Right ventricle myocardium inferior (tissue), 1 donor: ENCODE results near the gene CCDC175. TPM values are rescaled to one million over a fixed set of nuclear protein-coding genes. Genes with fewer than 3 reads are reported as not detected.
A peak's percentile ranks its signal among the peaks of the same experiment; 100 is the strongest.

ENCODE experiments used
- ATAC-seq: fragments of 200-7000 bp; cut with Tn5 transposase; one replicate; pipeline ENCODE4 v1.9.1; 2020; ENCODE audit warnings: mild to moderate bottlenecking, moderate library complexity
- DNase-seq: peaks from one replicate; pipeline ENCODE4 v3.0.0; 2021; ENCODE audit errors: missing footprints
- intact Hi-C: fragments of 100-400 bp; cut with DNase I; formaldehyde crosslinking; loops from one replicate; pipeline ENCODE4 v1.11.0; 2022
- total RNA-seq: library from RNA; stranded (reverse); fragmentation: NEBNext Ultra II Directional; extraction: Animal tissue kit (Norgen Biotek cat#: 25700); gene quantifications from one replicate; pipeline ENCODE4 v1.2.1, GENCODE V29; 2021
- donor health status: DM: no; HTN: yes; CAD: no; lungs with severe emphysema.

Gene CCDC175
- total RNA-seq, 1 donor from 2014 or later, result not detected

DNA sequence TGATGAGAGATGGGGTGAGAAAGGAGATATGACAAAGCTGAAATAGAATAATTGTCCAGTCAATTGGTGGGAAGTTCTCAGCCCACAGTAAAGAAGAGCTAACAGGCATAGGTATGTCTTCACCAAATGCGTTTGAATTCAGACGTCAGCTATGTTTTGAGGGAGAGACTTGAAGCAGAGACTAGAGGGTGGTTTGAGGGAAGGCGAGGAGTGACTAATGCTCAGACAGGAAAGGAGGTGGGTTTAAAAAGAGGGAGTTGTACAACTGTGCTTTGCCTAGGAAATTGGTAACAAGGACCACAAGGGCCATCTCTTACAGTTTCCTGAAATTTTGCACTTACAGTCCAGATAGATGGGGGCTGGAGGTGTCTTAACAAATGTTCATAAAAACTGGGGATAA is 85.9 kb downstream of the CCDC175 start:
- no peak for ATAC-seq
- intact Hi-C loops, result loop anchor here (5.0 kb wide), 1 partner anchor 672 kb away; no protein-coding TSS in a partner anchor

DNA sequence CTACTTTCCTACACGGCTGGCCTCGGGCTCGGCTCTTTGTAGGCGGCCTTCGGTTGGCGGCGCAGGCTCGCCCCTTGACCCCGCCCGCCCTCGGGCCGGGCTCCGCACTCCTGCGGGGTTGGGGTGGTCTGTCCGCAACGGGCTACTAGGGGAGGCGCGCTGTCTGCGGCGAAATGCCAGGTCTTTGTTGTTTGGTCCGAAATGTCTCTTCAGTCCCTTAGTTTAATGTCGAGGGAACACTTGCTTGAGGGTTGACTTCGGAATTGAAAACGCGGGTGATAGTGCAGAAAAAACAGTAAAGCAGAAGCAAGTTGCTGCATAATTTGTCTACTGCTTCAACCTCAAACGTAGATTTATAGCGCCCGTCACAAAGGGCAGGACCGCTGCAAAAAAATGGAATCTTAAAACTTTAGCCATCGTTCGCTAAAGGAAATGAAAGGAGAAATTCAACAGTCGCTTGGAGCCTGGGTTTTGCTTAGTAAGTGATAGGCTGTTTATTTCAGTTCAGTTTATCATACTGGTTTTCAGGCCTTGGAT is 91.9 kb downstream of the CCDC175 start:
- intact Hi-C loops, result loop anchor here (5.0 kb wide), 1 partner anchor 1498 kb away; the partner anchor contains the start of genes SLC38A6 and TRMT5
- no peak for DNase-seq
- peak; percentile 55 for ATAC-seq

More for the DNA sequence above, 85.9 kb downstream of the CCDC175 start:
- no peak for DNase-seq

DNA sequence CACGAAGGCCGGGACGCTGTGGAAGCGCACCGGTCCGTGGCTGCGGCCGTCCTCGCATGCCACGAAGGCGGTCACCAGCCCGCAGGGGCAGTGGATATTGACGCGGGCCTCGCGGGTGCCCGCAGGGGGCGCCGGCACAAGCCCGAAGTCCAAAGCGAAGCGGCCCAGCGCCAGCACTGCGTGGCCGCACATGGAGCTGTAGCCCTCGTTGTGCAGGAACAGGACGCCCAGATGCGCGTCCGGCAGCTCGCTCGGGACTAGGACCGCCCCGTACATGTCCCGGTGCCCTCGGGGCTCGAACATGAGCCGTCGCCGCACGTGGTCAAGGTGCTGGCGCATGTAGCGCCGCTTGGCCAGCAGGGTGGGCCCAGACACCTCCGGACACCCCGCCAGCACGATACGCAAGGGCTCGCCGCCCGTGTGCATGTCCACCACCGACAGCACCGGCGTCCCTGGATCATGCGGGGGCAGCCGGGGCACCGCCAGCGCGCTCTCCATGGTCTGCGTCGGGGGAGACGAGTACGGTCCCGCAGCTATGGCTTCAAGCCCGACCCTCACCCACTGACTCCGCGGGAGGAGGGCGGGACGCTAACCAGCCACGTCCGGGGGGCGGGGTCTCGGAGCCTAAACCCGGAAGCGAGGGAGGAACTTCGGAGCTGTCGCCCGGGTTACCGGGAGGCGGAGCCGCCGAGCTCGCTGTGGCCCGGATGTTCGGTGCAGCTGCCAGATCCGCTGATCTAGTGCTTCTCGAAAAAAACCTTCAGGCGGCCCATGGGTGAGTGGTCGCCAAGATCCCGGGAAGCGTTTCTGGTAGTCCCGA is 92.6 kb downstream of the CCDC175 start, which contains the start of the genes JKAMP and L3HYPDH:
Gene JKAMP, plus strand, starts transcription at position 699 of the 820 bp plus-strand sequence. Its CDS starts 73 bp downstream, at position 772.
Gene L3HYPDH, minus strand, starts transcription at position 590 of the 820 bp plus-strand sequence. Its CDS starts 92 bp downstream, at position 498.
- intact Hi-C loops, result loop anchor here (5.0 kb wide), 1 partner anchor 1498 kb away; the partner anchor contains the start of genes SLC38A6 and TRMT5

DNA sequence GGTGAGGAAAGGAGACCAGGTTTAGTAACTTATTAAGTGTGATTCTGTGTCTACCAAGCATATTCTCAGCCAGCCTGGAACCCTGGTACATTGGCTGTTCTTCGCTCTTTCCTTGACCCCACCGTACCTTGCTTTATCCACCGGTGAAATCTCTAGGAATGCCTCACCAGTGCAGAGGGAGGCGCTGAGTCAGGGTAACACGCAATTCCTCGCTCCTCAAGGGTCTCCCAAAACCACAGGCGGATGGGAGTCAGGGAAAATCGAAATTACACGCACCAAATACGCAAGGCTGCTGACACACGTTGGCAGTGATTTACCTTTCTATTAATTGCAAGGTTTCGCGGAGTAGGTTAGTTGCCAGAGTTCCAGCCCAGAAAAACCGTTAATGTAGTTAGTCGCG is 93.2 kb downstream of the CCDC175 start:
- intact Hi-C loops, result loop anchor here (5.0 kb wide), 1 partner anchor 1499 kb away; the partner anchor contains the start of genes SLC38A6 and TRMT5
- no peak for ATAC-seq
- no peak for DNase-seq

More for the DNA sequence above, 92.6 kb downstream of the CCDC175 start, which contains the start of the genes JKAMP and L3HYPDH:
- ATAC-seq (peak; percentile 98), DNase-seq (peak; percentile 100)

DNA sequence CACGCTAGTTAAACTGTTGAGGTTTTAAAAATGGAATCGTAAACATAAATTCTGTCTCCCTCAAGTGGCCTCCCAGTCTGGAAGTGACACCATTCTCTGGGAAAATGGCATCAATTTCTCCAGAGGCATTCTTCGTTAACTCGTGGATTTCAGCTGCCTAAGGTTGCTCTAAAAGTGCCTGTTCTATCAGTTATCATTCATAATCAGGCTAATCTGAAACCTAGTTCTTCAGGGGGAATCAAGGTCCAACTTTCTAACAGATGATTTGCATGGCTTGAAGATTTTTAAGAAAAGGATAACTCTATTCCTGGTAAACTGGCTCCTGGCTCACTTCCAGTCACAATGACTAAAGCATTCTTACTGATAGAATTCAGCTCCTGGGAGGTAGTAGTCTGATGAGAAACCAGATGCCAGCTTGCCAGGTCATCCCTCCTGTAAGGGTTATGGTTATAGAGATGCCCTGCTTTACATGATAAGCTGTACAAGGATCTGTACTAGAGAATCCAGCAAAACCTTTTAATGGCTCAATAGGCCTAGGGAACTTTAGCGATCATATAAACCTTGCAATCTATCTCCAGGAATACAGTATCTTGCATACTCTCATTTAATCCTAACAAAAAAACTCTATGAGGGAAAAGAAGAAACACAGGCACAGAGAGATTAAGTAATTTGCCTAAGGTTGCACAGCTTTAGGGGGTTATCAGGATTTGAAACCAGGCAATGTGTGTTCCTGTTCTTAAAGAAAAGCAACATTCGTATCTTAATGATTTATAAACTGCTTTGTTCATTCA is 93.9 kb downstream of the CCDC175 start:
- intact Hi-C loops, result loop anchor here (5.0 kb wide), 1 partner anchor 1500 kb away; the partner anchor contains the start of genes SLC38A6 and TRMT5
- no peak for DNase-seq
- no peak for ATAC-seq

DNA sequence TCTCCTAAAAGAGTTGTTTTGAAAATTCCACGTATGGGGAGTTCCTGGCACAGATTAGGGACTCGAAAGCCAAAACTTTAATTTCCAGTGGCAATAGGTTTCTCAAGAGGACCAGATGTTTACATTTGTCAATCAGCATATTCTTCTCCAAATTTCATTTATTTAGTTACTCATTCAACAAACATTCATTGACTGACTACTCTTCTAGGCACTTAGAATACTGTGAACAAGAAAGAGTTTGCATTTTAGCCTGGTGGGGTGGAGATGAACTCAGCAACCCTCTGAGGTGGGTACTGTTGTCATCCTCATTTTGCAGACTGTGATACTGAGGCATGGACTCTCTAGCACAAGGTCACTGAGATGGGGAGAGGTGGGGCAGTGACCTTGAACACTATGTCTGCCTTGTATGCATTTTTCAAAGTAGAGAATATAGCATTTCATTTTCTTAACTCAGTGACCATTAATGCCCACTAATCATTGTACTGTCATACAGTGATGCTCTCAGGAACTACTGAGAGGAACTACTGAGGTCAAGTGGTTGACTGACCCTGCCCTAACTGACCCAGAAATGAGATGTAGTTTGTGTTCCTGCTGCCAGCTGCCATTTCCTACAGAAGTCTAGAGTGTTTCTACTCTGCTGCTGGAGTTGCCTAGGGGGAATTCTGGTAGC is 94.6 kb downstream of the CCDC175 start:
- ATAC-seq (no peak), DNase-seq (no peak)
- intact Hi-C loops, result loop anchor here (5.0 kb wide), 1 partner anchor 1500 kb away; the partner anchor contains the start of genes SLC38A6 and TRMT5

DNA sequence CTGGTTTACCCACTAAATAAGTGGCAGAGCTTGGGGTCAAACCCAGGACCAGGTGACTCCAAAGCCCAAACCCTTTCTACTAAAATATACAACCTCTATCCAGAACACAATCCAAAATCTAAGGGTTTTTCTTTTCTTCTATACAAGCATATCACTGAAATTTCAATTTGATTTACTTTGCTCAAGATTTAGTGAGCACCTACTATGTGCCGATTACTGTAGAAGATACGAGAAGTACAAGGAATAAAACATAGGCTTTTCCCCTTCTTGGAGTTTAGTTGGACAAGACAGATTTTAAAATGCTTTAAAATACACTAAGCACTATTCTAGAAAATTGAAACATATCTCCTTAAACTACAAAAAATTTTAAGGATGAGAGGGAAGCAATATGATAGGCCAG is 95.2 kb downstream of the CCDC175 start:
- intact Hi-C loops, result loop anchor here (5.0 kb wide), 1 partner anchor 1501 kb away; the partner anchor contains the start of genes SLC38A6 and TRMT5
- ATAC-seq (no peak), DNase-seq (no peak)

DNA sequence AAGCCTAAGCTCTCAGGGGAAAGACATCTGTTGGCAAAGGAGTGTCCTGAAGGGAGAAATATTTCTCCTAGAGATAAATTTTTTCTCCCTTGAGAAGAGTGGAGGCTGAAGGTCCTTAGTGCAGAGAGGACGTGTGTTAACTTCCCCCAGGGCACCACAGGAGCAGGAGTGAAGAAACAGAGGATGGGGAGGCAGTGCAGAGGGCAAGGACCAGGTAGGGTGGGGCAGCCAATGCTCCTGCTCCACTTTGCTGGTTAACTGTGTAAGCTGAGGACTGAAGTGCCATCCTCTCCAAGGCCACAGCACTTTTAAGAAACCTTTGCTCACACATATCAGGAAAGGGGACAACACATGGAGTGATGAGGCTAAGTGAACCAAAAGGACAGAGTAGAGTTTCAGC is 96.4 kb downstream of the CCDC175 start:
- intact Hi-C loops, result loop anchor here (5.0 kb wide), 1 partner anchor 1502 kb away; the partner anchor contains the start of genes SLC38A6 and TRMT5
- ATAC-seq (no peak), DNase-seq (no peak)

DNA sequence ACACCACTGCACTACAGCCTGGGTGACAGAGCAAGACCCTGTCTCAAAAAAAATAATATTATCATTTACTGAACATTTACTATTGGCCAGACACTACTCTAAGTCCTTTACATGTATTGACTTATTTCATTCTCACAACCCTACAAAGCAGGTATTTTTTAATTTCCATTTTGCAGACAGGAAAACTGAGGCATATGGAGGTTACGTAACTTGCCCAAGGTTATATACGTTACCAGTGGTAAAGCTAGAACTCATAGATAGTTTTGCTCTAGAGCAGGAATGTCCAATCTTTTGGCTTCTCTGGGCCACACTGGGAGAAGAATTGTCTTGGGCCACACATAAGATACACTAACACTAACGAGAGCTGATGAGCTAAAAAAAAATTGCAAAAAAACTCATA is 98.1 kb downstream of the CCDC175 start:
- ATAC-seq (no peak), DNase-seq (no peak)
- intact Hi-C loops, result no loop called here

DNA sequence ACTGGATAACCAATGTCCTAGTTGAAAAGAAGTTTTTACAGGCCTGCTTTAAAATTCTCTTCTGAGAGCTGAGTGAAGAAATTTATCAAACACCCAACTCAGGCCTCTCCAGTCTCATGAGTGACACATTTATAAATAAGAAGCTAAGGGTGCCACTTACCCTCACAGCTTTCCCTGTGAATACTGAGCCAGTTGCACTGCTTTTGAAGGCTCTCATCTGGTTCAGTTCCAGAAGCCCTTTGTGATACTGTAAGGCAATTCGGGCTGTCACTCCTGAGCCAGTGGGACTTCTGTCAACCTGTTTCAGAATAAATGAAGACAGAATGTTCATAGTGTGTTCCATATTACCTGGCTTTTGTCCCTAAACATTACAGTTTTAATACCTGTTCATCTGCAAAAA is 100.9 kb downstream of the CCDC175 start:
- intact Hi-C loops, result no loop called here
- ATAC-seq, result peak; percentile 74
- DNase-seq, result no peak

DNA sequence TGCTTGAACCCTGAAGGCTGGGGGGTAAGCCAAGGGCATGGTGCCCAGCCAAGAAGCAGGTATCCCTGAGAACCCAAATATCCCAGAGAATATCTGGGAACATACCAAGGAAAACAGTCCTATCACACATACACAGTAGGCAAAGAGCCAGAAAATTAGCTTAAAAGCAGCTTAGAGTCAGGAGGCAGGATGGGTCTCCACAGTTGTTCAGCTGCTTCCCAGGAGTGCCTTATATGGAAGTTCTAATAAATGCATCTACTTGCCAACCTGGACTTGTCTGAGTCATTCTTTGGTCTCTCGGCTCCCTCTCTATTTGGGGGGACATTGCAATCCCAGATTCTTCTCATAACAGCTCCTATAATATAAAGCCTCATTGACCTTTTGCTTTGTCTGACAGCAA is 102.4 kb downstream of the CCDC175 start:
- intact Hi-C loops, result no loop called here
- DNase-seq (no peak), ATAC-seq (no peak)

DNA sequence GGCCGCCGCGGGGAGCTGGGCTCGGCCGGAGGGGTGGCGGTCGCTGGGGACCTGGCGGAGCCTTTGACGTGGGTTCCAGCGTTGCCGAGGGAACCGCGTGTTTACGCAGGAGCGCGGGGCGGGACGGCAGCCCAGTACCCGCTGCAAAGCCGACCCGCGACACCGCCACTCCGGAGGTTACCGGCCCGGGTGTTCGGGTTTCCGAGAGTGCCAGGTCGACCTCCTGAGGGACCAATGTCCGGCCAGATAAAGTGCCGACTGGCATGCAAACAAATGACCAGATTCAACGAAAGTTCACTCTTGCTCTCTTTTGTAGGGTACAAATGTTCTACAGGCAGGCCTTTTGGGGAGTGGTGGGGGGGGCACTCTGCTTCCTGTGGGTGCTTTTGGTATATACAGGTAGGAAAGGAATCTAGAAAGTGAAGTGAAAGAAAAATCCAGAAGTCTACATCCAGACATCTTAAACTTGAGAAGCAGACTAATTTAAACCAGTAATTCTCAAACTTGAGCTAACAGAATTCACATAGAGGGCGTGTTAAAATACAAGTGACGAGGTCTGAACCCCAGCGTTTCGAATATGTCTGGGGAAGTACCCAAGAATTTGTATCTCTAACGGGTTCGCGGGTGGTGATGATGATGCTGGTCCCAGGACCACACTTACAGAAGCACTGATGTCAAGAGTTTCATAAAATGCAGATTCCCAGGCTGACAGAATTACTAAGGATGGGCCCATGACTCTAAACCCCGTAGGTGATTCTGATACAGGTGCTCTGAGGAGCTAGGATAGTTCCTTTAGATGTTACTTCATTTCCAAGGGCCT is 111.1 kb downstream of the CCDC175 start, which contains the start of gene GPR135:
Gene GPR135, minus strand, starts transcription at position 65 of the 820 bp plus-strand sequence. CDS start 154 bp downstream, outside the sequence.
- DNase-seq (no peak), ATAC-seq (peak; percentile 65)
- intact Hi-C loops, result no loop called here

DNA sequence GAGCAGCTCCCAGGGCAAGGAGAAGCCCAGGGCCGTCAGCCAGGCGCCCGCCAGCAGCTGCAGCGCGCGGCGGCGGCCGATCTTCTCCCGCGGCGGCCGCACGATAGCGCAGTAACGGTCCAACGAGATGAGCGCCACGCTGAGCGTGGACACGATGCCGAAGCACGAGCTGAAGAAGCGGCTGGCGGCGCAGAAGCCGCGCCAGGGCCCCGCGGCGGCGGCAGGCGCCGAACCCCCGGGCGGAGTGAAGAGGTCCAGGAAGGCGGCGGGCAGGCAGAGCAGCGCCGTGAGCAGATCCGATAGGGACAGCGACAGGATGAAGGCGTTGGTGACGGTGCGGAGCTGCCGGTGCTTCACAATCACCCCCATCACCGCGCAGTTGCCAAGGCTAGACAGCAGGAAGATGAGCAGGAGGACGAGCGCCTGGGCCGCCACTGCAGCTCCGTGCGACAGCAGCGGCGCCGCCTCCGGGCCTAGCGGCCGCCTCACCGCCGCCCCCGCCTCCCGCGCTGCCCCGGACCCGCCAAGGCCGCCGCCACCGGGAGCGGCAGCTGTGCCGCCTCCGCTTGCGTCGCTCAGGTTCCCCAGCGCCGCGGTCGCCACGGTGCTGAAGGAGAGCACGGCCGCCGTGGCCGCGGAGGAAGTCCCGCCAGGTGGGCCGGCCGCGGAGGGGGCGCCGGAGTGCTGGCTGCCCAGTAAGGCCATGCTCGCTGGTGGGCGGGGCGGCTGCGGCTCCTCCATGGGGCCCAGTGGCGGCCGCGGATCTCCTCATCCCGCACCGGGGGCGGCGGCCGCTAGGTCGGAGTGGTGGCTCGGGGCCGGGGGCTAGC is 111.9 kb downstream of the CCDC175 start:
- intact Hi-C loops, result no loop called here
- peak; percentile 88 for DNase-seq
- peak; percentile 91 for ATAC-seq

DNA sequence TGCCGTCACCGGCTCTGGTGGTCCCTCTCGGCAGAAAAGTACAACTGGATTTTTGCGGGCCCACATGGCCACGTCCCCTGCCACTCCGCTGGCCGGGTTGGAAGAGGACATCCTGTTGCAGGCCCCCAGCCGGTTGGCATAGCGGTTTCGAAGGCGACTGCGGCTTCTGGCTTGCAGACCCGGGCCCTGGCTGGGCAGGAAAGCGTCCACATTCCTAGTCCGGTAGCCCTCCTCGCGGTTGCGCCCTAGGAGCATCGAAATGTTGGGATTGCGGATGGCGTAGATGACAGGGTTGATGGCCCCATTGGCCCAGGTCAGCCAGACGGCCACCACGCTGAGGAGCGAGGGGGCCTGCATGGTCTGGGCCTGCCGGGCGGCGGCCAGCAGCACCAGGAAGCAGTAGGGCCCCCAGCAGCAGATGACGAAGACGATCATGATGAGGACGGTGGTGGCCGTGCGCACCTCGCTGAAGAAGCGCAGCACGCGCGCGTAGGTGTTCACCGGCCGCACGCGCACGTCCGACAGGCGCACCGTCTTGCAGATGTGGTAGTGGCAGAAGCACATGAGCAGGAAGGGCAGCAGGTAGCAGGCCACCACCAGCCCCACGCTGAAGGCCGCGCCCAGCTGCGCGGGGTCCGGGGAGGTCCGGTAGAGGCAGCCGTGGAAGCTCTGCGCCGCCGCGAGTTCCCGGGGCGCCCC is 112.7 kb downstream of the CCDC175 start:
- DNase-seq (peak; percentile 69), ATAC-seq (peak; percentile 8)
- intact Hi-C loops, result no loop called here

DNA sequence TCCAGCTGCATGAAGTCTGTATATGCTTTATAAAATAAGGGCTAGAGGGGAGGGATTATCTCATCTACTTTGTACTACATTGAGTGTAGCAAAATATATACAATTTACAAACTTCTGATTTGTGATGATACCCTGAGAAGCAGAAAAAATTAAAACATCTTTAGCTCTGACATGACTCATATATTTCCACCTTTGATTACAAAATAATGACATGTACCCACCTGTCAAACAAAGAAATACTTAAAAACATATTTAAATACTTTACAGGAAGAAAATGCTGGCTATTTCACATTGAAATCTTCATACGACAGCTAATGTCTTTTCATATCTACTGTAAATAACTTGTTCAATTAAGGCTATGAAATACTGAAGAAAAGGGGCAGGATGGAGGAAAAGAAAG is 114.7 kb downstream of the CCDC175 start:
- ATAC-seq (no peak), DNase-seq (no peak)
- intact Hi-C loops, result no loop called here

DNA sequence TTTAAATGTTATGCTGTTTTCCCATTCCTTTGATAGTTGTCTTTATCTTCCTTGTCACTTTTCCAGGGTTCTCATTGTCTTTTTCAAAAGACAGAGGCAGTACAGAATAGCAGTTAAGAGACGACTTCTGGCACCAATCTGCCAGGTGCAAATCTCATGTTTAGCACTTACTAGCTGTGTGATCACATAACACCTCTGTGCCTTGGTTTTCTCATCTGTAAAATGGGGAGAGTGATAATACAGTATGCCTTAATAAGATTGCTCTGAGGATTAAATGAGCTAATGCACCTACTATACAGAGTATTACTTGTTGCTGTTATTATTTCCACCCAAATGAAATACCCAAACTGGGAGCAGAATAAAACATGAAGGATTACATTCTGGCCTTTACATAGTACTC is 116.2 kb downstream of the CCDC175 start:
- intact Hi-C loops, result no loop called here

More for the DNA sequence above, 116.2 kb downstream of the CCDC175 start:
- ATAC-seq, result no peak
- no peak for DNase-seq
